CD8-positive, alpha-beta memory T cell (primary cell): ENCODE results near the gene UTP15. TPM values are rescaled to one million over a fixed set of nuclear protein-coding genes. Genes with fewer than 3 reads are reported as not detected.

ENCODE experiments used
- CTCF ChIA-PET: fragments of 350-600 bp; sonication (Branson Sonifier 250); formaldehyde crosslinking; loops from one replicate; lab custom pipeline; 2021; ENCODE audit warnings: antibody characterized with exemption; lab: Charles Lee
- POLR2A ChIA-PET: fragments of 350-600 bp; sonication (Branson Sonifier 250); formaldehyde crosslinking; loops from one replicate; lab custom pipeline; 2021; ENCODE audit warnings: antibody characterized with exemption; lab: Charles Lee
- DNase-seq, 5 donors: peaks; one replicate each; pipeline versions ENCODE4 v3.0.0 to v3.0.0-alpha.2; 2020 to 2022; ENCODE audit warnings: mixed read lengths in 1 of 5
- H3K27ac ChIP-seq: one replicate; pipeline ENCODE4 v1.7.0; 2013; ENCODE audit warnings: low read depth, mild to moderate bottlenecking, low read length, moderate library complexity
- H3K27me3 ChIP-seq: 2 replicates; pipeline ENCODE4 v1.7.0; 2013; ENCODE audit warnings: low read length, mild to moderate bottlenecking; ENCODE audit not compliant: insufficient read depth, poor library complexity, severe bottlenecking
- H3K36me3 ChIP-seq: 2 replicates; pipeline ENCODE4 v1.7.0; 2013; ENCODE audit warnings: mild to moderate bottlenecking, low read length, moderate library complexity; ENCODE audit not compliant: insufficient read depth
- H3K4me1 ChIP-seq: 2 replicates; pipeline ENCODE4 v1.7.0; 2013; ENCODE audit warnings: mild to moderate bottlenecking, low read length, moderate library complexity; ENCODE audit not compliant: insufficient read depth
- H3K4me3 ChIP-seq: 2 replicates; pipeline ENCODE4 v1.7.0; 2013; ENCODE audit warnings: mild to moderate bottlenecking, low read length
- H3K9me3 ChIP-seq: 2 replicates; pipeline ENCODE4 v1.7.0; 2013; ENCODE audit warnings: mild to moderate bottlenecking, low read length
- H3K27ac Mint-ChIP-seq, 8 donors: one replicate each; pipeline ENCODE4 v1.8.0; 2020 to 2021; ENCODE audit warnings: mixed read lengths in 8 of 8, mild to moderate bottlenecking in 6 of 8, inconsistent platforms in 3 of 8, moderate library complexity in 3 of 8
- H3K27me3 Mint-ChIP-seq, 2 donors: one replicate each; pipeline ENCODE4 v1.8.0; 2020 to 2021; ENCODE audit warnings: mixed read lengths in 2 of 2, mild to moderate bottlenecking in 1 of 2, moderate library complexity in 1 of 2
- H3K36me3 Mint-ChIP-seq, 3 donors: one replicate each; pipeline ENCODE4 v1.8.0; 2020 to 2021; ENCODE audit warnings: mixed read lengths in 3 of 3, inconsistent platforms in 1 of 3, mild to moderate bottlenecking in 1 of 3
- H3K4me1 Mint-ChIP-seq, 3 donors: one replicate each; pipeline ENCODE4 v1.8.0; 2020 to 2021; ENCODE audit warnings: mixed read lengths in 3 of 3, inconsistent platforms in 1 of 3, mild to moderate bottlenecking in 1 of 3
- H3K4me3 Mint-ChIP-seq, 7 donors: one replicate each; pipeline ENCODE4 v1.8.0; 2020 to 2021; ENCODE audit warnings: mixed read lengths in 7 of 7, mild to moderate bottlenecking in 6 of 7, moderate library complexity in 4 of 7, inconsistent platforms in 2 of 7
- H3K9me3 Mint-ChIP-seq, 5 donors: one replicate each; pipeline ENCODE4 v1.8.0; 2020 to 2022; ENCODE audit warnings: mixed read lengths in 5 of 5, mild to moderate bottlenecking in 3 of 5, moderate library complexity in 2 of 5, inconsistent platforms in 1 of 5
- polyA plus RNA-seq: library from polyadenylated mRNA; unstranded; fragments of 300-500 nt; fragmentation: Illumina TruSeq; gene quantifications from one replicate; pipeline ENCODE4 v1.2.3, GENCODE V29; 2021
- total RNA-seq, 2 experiments: library from RNA; stranded (reverse); gene quantifications; one replicate each; pipeline ENCODE4 v1.2.3, GENCODE V29; 2021

Gene UTP15
- total and polyA plus RNA-seq, 3 experiments from 2014 or later: 8.9 to 56.5 (median 53.4) TPM

- H3K4me1 ChIP-seq: no peaks in the 10 kb centered on the region
- no peak overlapping the region for H3K4me3 ChIP-seq
- no peaks in the 10 kb centered on the region for H3K27me3 ChIP-seq
- Mint-ChIP-seq H3K27me3 (peaks cover 3 to 12% of the 10 kb centered on the region in 2 donors), H3K4me1 (peaks cover 0 to 5% (median 1%) of the 10 kb centered on the region in 3 donors), H3K36me3 (no peaks in the 10 kb centered on the region), H3K4me3 (peak overlapping the region in 2 of 7 donors; percentile 19 to 55), H3K27ac (peak overlapping the region in 1 of 8 donors; percentile 2), H3K9me3 (peaks cover 2 to 8% (median 4%) of the 10 kb centered on the region in 5 donors)
- ChIA-PET POLR2A (no interaction called here), CTCF (no interaction called here)
- no peak for DNase-seq
- no peaks in the 10 kb centered on the region for H3K9me3 ChIP-seq
- H3K36me3 ChIP-seq: no peaks in the 10 kb centered on the region
- H3K27ac ChIP-seq: no peak overlapping the region
Measured at GRCh38 chr5:73603998-73604397, 38.5 kb downstream of the UTP15 start.

GRCh38 chr5:73605223-73606087 lies 39.9 kb downstream of the UTP15 start:
- ChIA-PET CTCF (interaction anchor here (1.8 kb wide), 1 partner anchor 8 kb away, joined by 4 read pairs; no protein-coding TSS in a partner anchor), POLR2A (no interaction called here)
- DNase-seq: no peak
- no peaks in the 10 kb centered on the region for H3K36me3 Mint-ChIP-seq
- H3K9me3 Mint-ChIP-seq: peaks cover 2 to 8% (median 4%) of the 10 kb centered on the region in 5 donors
- H3K27ac ChIP-seq: no peak overlapping the region
- H3K36me3 ChIP-seq: no peaks in the 10 kb centered on the region
- no peaks in the 10 kb centered on the region for H3K4me1 ChIP-seq
- no peak overlapping the region for H3K4me3 ChIP-seq
- H3K4me3 Mint-ChIP-seq: no peak overlapping the region
- no peaks in the 10 kb centered on the region for H3K9me3 ChIP-seq
- peaks cover 0 to 5% (median 1%) of the 10 kb centered on the region in 3 donors for H3K4me1 Mint-ChIP-seq
- peaks cover 7 to 14% of the 10 kb centered on the region in 2 donors for H3K27me3 Mint-ChIP-seq
- H3K27ac Mint-ChIP-seq: no peak overlapping the region
- no peaks in the 10 kb centered on the region for H3K27me3 ChIP-seq

GRCh38 chr5:73606206-73606753 lies 40.7 kb downstream of the UTP15 start:
- DNase-seq: no peak
- CTCF ChIA-PET: interaction anchor here (1.8 kb wide), 1 partner anchor 9 kb away, joined by 4 read pairs; no protein-coding TSS in a partner anchor
- no peak overlapping the region for H3K4me3 Mint-ChIP-seq
- Histone ChIP-seq H3K36me3 (no peaks in the 10 kb centered on the region), H3K9me3 (no peaks in the 10 kb centered on the region), H3K27me3 (no peaks in the 10 kb centered on the region), H3K4me1 (no peaks in the 10 kb centered on the region), H3K27ac (no peak overlapping the region), H3K4me3 (no peak overlapping the region)
- H3K27ac Mint-ChIP-seq: peak overlapping the region in 1 of 8 donors; percentile 51
- peaks cover 16% of the 10 kb centered on the region in 2 donors for H3K27me3 Mint-ChIP-seq
- POLR2A ChIA-PET: no interaction called here
- H3K36me3 Mint-ChIP-seq: no peaks in the 10 kb centered on the region
- peaks cover 0 to 5% (median 1%) of the 10 kb centered on the region in 3 donors for H3K4me1 Mint-ChIP-seq
- peaks cover 2 to 8% (median 4%) of the 10 kb centered on the region in 5 donors for H3K9me3 Mint-ChIP-seq

- H3K27ac Mint-ChIP-seq: no peak overlapping the region
- peaks cover 0 to 5% (median 1%) of the 10 kb centered on the region in 3 donors for H3K4me1 Mint-ChIP-seq
- no peak for DNase-seq
- Histone ChIP-seq H3K9me3 (no peaks in the 10 kb centered on the region), H3K4me3 (no peak overlapping the region), H3K36me3 (no peaks in the 10 kb centered on the region), H3K4me1 (no peaks in the 10 kb centered on the region), H3K27me3 (no peaks in the 10 kb centered on the region), H3K27ac (no peak overlapping the region)
- H3K4me3 Mint-ChIP-seq: no peak overlapping the region
- H3K36me3 Mint-ChIP-seq: no peaks in the 10 kb centered on the region
- POLR2A ChIA-PET: interaction anchor here (0.6 kb wide), 1 partner anchor 36 kb away, joined by 3 read pairs; no protein-coding TSS in a partner anchor
- CTCF ChIA-PET: interaction anchor here (1.8 kb wide), 1 partner anchor 10 kb away, joined by 4 read pairs; no protein-coding TSS in a partner anchor
- peaks cover 0 to under 1% (median 0%) of the 10 kb centered on the region in 5 donors for H3K9me3 Mint-ChIP-seq
- H3K27me3 Mint-ChIP-seq: peaks cover 15 to 23% of the 10 kb centered on the region in 2 donors
Measured at GRCh38 chr5:73607228-73607627, 41.7 kb downstream of the UTP15 start.

GRCh38 chr5:73612799-73613198 lies 47.3 kb downstream of the UTP15 start:
- Histone ChIP-seq H3K4me1 (no peaks in the 10 kb centered on the region), H3K36me3 (no peaks in the 10 kb centered on the region), H3K4me3 (no peak overlapping the region), H3K27me3 (no peaks in the 10 kb centered on the region), H3K27ac (no peak overlapping the region), H3K9me3 (no peaks in the 10 kb centered on the region)
- peaks cover 0 to 5% (median 0%) of the 10 kb centered on the region in 3 donors for H3K4me1 Mint-ChIP-seq
- no peak overlapping the region for H3K4me3 Mint-ChIP-seq
- peaks cover 13 to 35% of the 10 kb centered on the region in 2 donors for H3K27me3 Mint-ChIP-seq
- CTCF ChIA-PET: no interaction called here
- H3K27ac Mint-ChIP-seq: no peak overlapping the region
- H3K9me3 Mint-ChIP-seq: no peaks in the 10 kb centered on the region
- POLR2A ChIA-PET: no interaction called here
- no peaks in the 10 kb centered on the region for H3K36me3 Mint-ChIP-seq
- DNase-seq: no peak

GRCh38 chr5:73615085-73615484 lies 49.5 kb downstream of the UTP15 start:
- ChIA-PET POLR2A (no interaction called here), CTCF (no interaction called here)
- peaks cover 0 to 6% (median 0%) of the 10 kb centered on the region in 3 donors for H3K4me1 Mint-ChIP-seq
- Histone ChIP-seq H3K9me3 (no peaks in the 10 kb centered on the region), H3K4me3 (no peak overlapping the region), H3K36me3 (no peaks in the 10 kb centered on the region), H3K27ac (no peak overlapping the region), H3K27me3 (no peaks in the 10 kb centered on the region), H3K4me1 (no peaks in the 10 kb centered on the region)
- no peaks in the 10 kb centered on the region for H3K36me3 Mint-ChIP-seq
- H3K27me3 Mint-ChIP-seq: peaks cover 14 to 32% of the 10 kb centered on the region in 2 donors
- peak overlapping the region in 1 of 8 donors; percentile 13 for H3K27ac Mint-ChIP-seq
- DNase-seq: no peak
- H3K9me3 Mint-ChIP-seq: no peaks in the 10 kb centered on the region
- H3K4me3 Mint-ChIP-seq: no peak overlapping the region

GRCh38 chr5:73615947-73616346 lies 50.4 kb downstream of the UTP15 start:
- no peak overlapping the region for H3K27ac ChIP-seq
- H3K27me3 ChIP-seq: no peaks in the 10 kb centered on the region
- Mint-ChIP-seq H3K36me3 (no peaks in the 10 kb centered on the region), H3K4me1 (peaks cover 0 to 6% (median 0%) of the 10 kb centered on the region in 3 donors), H3K27me3 (peaks cover 7 to 30% of the 10 kb centered on the region in 2 donors), H3K9me3 (no peaks in the 10 kb centered on the region), H3K27ac (no peak overlapping the region), H3K4me3 (no peak overlapping the region)
- no peaks in the 10 kb centered on the region for H3K36me3 ChIP-seq
- H3K4me1 ChIP-seq: no peaks in the 10 kb centered on the region
- POLR2A ChIA-PET: no interaction called here
- H3K4me3 ChIP-seq: no peak overlapping the region
- CTCF ChIA-PET: no interaction called here
- DNase-seq: no peak
- no peaks in the 10 kb centered on the region for H3K9me3 ChIP-seq
